Transverse colon (tissue), 4 donors: ENCODE results near the gene PBX3. TPM values are rescaled to one million over a fixed set of nuclear protein-coding genes. Genes with fewer than 3 reads are reported as not detected.

ENCODE experiments used
- DNase-seq: peaks from one replicate; pipeline ENCODE4 v3.0.0-alpha.2; 2019
- H3K27ac ChIP-seq, 4 donors: fragments of 200-600 bp; sonication (generic); 2 replicates each; pipeline ENCODE4 v1.5.1; 2016 to 2018; ENCODE audit warnings: inconsistent platforms in 4 of 4
- H3K27me3 ChIP-seq: fragments of 200-600 bp; sonication (generic); 2 replicates; pipeline ENCODE4 v1.5.1; 2017; ENCODE audit warnings: inconsistent platforms
- H3K36me3 ChIP-seq, 4 donors: fragments of 200-600 bp; sonication (generic); 2 replicates each; pipeline ENCODE4 v1.5.1; 2017 to 2019; ENCODE audit warnings: inconsistent platforms in 4 of 4
- H3K4me1 ChIP-seq, 4 donors: fragments of 200-600 bp; sonication (generic); 2 replicates each; pipeline ENCODE4 v1.5.1; 2017 to 2020; ENCODE audit warnings: inconsistent platforms in 4 of 4
- H3K4me3 ChIP-seq, 4 donors: fragments of 200-600 bp; sonication (generic); 1 replicate in 1 of 4; 2 replicates in 3 of 4; pipeline versions ENCODE4 v1.5.1 to v1.6.1; 2017 to 2019; ENCODE audit warnings: inconsistent platforms in 4 of 4
- H3K9me3 ChIP-seq, 2 donors: fragments of 200-600 bp; sonication (generic); 2 replicates each; pipeline ENCODE4 v1.5.1; 2017 to 2019; ENCODE audit warnings: inconsistent platforms in 2 of 2
- CTCF ChIP-seq, 5 experiments: fragments of 200-600 bp in 3 of 5; fragments of 450-650 bp in 2 of 5; sonication (generic) in 3 of 5; IDR thresholded peaks; 1 replicate in 2 of 5; 2 replicates in 3 of 5; pipeline ENCODE4 v1.5.1; 2016 to 2017; ENCODE audit warnings: antibody characterized with exemption in 5 of 5, inconsistent platforms in 3 of 5, mild to moderate bottlenecking in 2 of 5, moderate library complexity in 1 of 5
- EP300 ChIP-seq: sonication (generic); formaldehyde crosslinking; IDR thresholded peaks from one replicate; pipeline ENCODE4 v1.6.1; 2017; ENCODE audit warnings: antibody characterized with exemption, low read depth
- POLR2A ChIP-seq: fragments of 450-650 bp; IDR thresholded peaks from one replicate; pipeline ENCODE4 v1.6.1; 2016; ENCODE audit warnings: antibody characterized with exemption, mild to moderate bottlenecking, moderate library complexity
- POLR2AphosphoS5 ChIP-seq, 3 donors: sonication (generic); formaldehyde crosslinking; IDR thresholded peaks; one replicate each; pipeline ENCODE4 v1.6.1; 2016; ENCODE audit warnings: antibody characterized with exemption in 3 of 3
- WGBS, 2 donors: methylation state at CpG; one replicate each; pipeline ENCODE4 v1.1.5; 2018; ENCODE audit warnings: low coverage in 1 of 2; 5-methylcytosine and 5-hydroxymethylcytosine counted together
- in situ Hi-C, 4 donors: fragments of 200-750 bp; cut with MboI; loops; one replicate each; pipeline versions ENCODE4 v1.15.0 to v1.15.1; 2017; ENCODE audit warnings: low sequenced_read_pairs in 3 of 4, low pct_ligation_motif_present in 1 of 4, low pct_unique_long_range_greater_than_20kb in 1 of 4
- intact Hi-C: fragments of 100-400 bp; cut with DNase I; formaldehyde crosslinking; loops from one replicate; pipeline ENCODE4 v1.15.1; 2023; ENCODE audit warnings: low total_unique reads
- total RNA-seq, 4 donors: library from RNA; depleted of rRNA; stranded (reverse); fragments of >200 nt; gene quantifications; one replicate each; pipeline ENCODE4 v1.1.0, GENCODE V29; 2016

PBX3 gene
- total RNA-seq, 4 donors from 2014 or later: 16.4 to 70.3 (median 20.4) TPM

DNA sequence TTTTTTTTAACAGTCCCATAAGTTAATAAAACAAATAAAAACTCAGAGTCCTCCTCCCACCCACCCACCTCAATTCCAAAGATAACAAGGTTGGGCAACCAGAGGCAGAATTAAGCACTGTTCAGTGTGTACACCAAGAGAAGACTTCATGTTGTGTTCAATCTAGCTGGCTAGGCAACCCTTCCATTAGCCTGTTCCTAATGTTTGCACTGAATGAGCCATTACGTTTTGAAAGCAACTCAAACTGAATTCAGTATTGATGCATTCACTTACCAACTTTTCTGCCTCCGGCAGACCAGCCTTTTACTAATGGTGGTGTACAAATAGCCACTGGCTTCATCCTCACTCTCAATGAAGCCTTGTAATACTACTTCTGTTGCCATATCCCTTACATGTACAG, 47.5 kb downstream of the PBX3 start:
- no peak for DNase-seq
- no peaks in the 10 kb centered on the region for H3K36me3 ChIP-seq
- peaks cover 0 to 13% (median 9%) of the 10 kb centered on the region in 4 donors for H3K4me1 ChIP-seq
- H3K4me3 ChIP-seq: no peak overlapping the region
- no peaks in the 10 kb centered on the region for H3K27me3 ChIP-seq
- no peak overlapping the region for H3K27ac ChIP-seq
- in situ Hi-C loops: no loop called here
- no peaks in the 10 kb centered on the region for H3K9me3 ChIP-seq
- TF ChIP-seq POLR2A (no peak), CTCF (IDR thresholded peaks at IDR 0.05) (no peak), POLR2AphosphoS5 (IDR thresholded peaks at IDR 0.05) (no peak), EP300 (no peak)
- intact Hi-C loops: no loop called here
- WGBS, 2 donors: 86 to 94% methylated on average over 2 of the region's 2 CpGs

- H3K27ac ChIP-seq: no peak overlapping the region
- TF ChIP-seq CTCF (IDR thresholded peaks at IDR 0.05): no peak
- no peak for TF ChIP-seq POLR2AphosphoS5 (IDR thresholded peaks at IDR 0.05)
- no peak for TF ChIP-seq EP300
- TF ChIP-seq POLR2A: no peak
- DNase-seq: no peak
- no peak overlapping the region for H3K4me3 ChIP-seq
- in situ Hi-C loops (no loop called here), intact Hi-C loops (no loop called here)
- H3K36me3 ChIP-seq: no peaks in the 10 kb centered on the region
- H3K4me1 ChIP-seq: peaks cover 0 to 13% (median 9%) of the 10 kb centered on the region in 4 donors
- 95 to 96% methylated on average over 4 of the region's 4 CpGs for WGBS, 2 donors
- H3K9me3 ChIP-seq: no peaks in the 10 kb centered on the region
- no peaks in the 10 kb centered on the region for H3K27me3 ChIP-seq
These were observed 48.9 kb downstream of the PBX3 start for GRCh38 chr9:125795970-125796596.

GRCh38 chr9:125797930-125798329, 50.8 kb downstream of the PBX3 start:
- 23 to 31% methylated on average over 2 of the region's 2 CpGs for WGBS, 2 donors
- no peak for DNase-seq
- Histone ChIP-seq H3K4me3 (no peak overlapping the region), H3K27me3 (no peaks in the 10 kb centered on the region), H3K4me1 (peaks cover 0 to 13% (median 9%) of the 10 kb centered on the region in 4 donors), H3K9me3 (no peaks in the 10 kb centered on the region), H3K27ac (peak overlapping the region in 1 of 4 donors; percentile 4), H3K36me3 (no peaks in the 10 kb centered on the region)
- in situ Hi-C loops: no loop called here
- intact Hi-C loops: no loop called here
- TF ChIP-seq POLR2AphosphoS5 (IDR thresholded peaks at IDR 0.05): no peak
- TF ChIP-seq CTCF (IDR thresholded peaks at IDR 0.05): no peak
- TF ChIP-seq POLR2A: no peak
- no peak for TF ChIP-seq EP300

- Histone ChIP-seq H3K36me3 (no peaks in the 10 kb centered on the region), H3K4me1 (peaks cover 0 to 13% (median 4%) of the 10 kb centered on the region in 4 donors), H3K27ac (peak overlapping the region in 1 of 4 donors; percentile 60), H3K9me3 (no peaks in the 10 kb centered on the region), H3K4me3 (no peak overlapping the region), H3K27me3 (no peaks in the 10 kb centered on the region)
- TF ChIP-seq POLR2AphosphoS5 (IDR thresholded peaks at IDR 0.05) (no peak), EP300 (no peak), CTCF (IDR thresholded peaks at IDR 0.05) (no peak), POLR2A (no peak)
- in situ Hi-C loops (no loop called here), intact Hi-C loops (no loop called here)
- WGBS, 2 donors: 48 to 58% methylated on average over 2 of the region's 2 CpGs
- DNase-seq: no peak
These were observed 56.4 kb downstream of the PBX3 start for GRCh38 chr9:125803526-125803925.
